K562 (cell line): ENCODE data around the gene HPF1. TPM values are rescaled to one million over a fixed set of nuclear protein-coding genes. Genes with fewer than 3 reads are reported as not detected.

ENCODE experiments used
- ATF1 ChIP-seq, 2 experiments: fragments of 450-650 bp in 1 of 2; IDR thresholded peaks; 2 replicates each; pipeline ENCODE4 v1.6.1; 2016; ENCODE audit warnings: missing compliant biosample characterization in 1 of 2, missing genetic modification characterization in 1 of 2
- CHD1 ChIP-seq: fragments of 200-600 bp; sonication (generic); IDR thresholded peaks from one replicate; pipeline ENCODE4 v1.6.1; 2012; ENCODE audit warnings: mild to moderate bottlenecking, moderate library complexity, low read length, inconsistent platforms
- EP300 ChIP-seq: IDR thresholded peaks from 2 replicates; pipeline ENCODE4 v1.6.1; 2012; ENCODE audit warnings: low read length, improper control_type of control experiment
- MAFF ChIP-seq: IDR thresholded peaks from 2 replicates; pipeline ENCODE4 v1.6.1; 2012; ENCODE audit warnings: low read length, improper control_type of control experiment
- MBD2 ChIP-seq: sonication (generic); IDR thresholded peaks from 2 replicates; pipeline ENCODE4 v1.6.1; 2016; ENCODE audit warnings: low read depth, borderline replicate concordance
- MCM5 ChIP-seq: fragments of 450-650 bp; IDR thresholded peaks from 2 replicates; pipeline ENCODE4 v1.6.1; 2016; ENCODE audit warnings: low read depth
- MYNN ChIP-seq, 2 experiments: sonication (generic); formaldehyde crosslinking in 1 of 2; IDR thresholded peaks; 2 replicates each; pipeline versions ENCODE4 v1.5.0 to v1.6.1; 2016 to 2020; ENCODE audit warnings: antibody characterized with exemption in 1 of 2, missing genetic modification reagents in 1 of 2
- RBM25 ChIP-seq: fragments of 200-400 bp; formaldehyde crosslinking; IDR thresholded peaks from 2 replicates; pipeline ENCODE4 v1.6.1; 2018; ENCODE audit warnings: low read length, low read depth, moderate library complexity; ENCODE audit not compliant: severe bottlenecking
- RHOXF2B ChIP-seq: fragments of 250-450 bp; sonication (Bioruptor Pico); conservative IDR thresholded peaks from 2 replicates; pipeline ENCODE4 v1.5.1; 2021
- SIRT6 ChIP-seq: IDR thresholded peaks from one replicate; pipeline ENCODE4 v1.6.1; 2012; ENCODE audit warnings: low read depth, mild to moderate bottlenecking, control low read depth, inconsistent platforms, low read length, moderate library complexity
- SOX6 ChIP-seq: fragments of 450-650 bp; IDR thresholded peaks from 2 replicates; pipeline ENCODE4 v1.6.1; 2014; ENCODE audit warnings: mild to moderate bottlenecking
- SUPT5H ChIP-seq: fragments of 450-650 bp; IDR thresholded peaks from 2 replicates; pipeline ENCODE4 v1.6.1; 2016
- ZFP36 ChIP-seq: fragments of 150-350 bp; IDR thresholded peaks from 2 replicates; pipeline ENCODE4 v1.6.1; 2018; ENCODE audit warnings: low read length, low read depth; ENCODE audit not compliant: partially characterized antibody
- ZNF77 ChIP-seq: fragments of 250-450 bp; sonication (Bioruptor Pico); IDR thresholded peaks from 2 replicates; pipeline ENCODE4 v1.5.0; 2020
- polyA plus RNA-seq, 8 experiments: library from polyadenylated mRNA; depleted of rRNA in 4 of 8; stranded (reverse) in 5 of 8; unstranded in 3 of 8; fragments of >200 nt; fragmentation: Nextera tagmentation in 2 of 8; fragmentation: Illumina TruSeq in 1 of 8; extraction: Ambion mirVana in 2 of 8; extraction: Trizol in 1 of 8; gene quantifications; 2 replicates each; pipeline versions ENCODE4 v1.2.1 to v1.2.3, GENCODE V29; 2011 to 2014; ENCODE audit warnings: inconsistent platforms in 1 of 8, missing spikeins in 1 of 8
- total RNA-seq, 7 experiments: library from RNA; depleted of rRNA in 6 of 7; stranded (reverse); fragments of >200 nt in 6 of 7; fragmentation: Illumina TruSeq in 2 of 7; extraction: Trizol in 2 of 7; gene quantifications; 2 replicates each; pipeline versions ENCODE4 v1.2.1 to v1.2.3, GENCODE V29; 2011 to 2021; ENCODE audit warnings: low replicate concordance in 1 of 7
- TF ChIP-seq, protein P1 (sequence below): fragments of 150-350 bp; IDR thresholded peaks from 2 replicates; pipeline ENCODE4 v1.6.1; 2014; ENCODE audit warnings: low read depth, mild to moderate bottlenecking, low read length, borderline replicate concordance
- TF ChIP-seq, protein P2 (sequence below): sonication (generic); formaldehyde crosslinking; IDR thresholded peaks from 2 replicates; pipeline ENCODE4 v1.8.0; 2023; ENCODE audit warnings: missing genetic modification reagents, mild to moderate bottlenecking, borderline replicate concordance
- TF ChIP-seq, protein P3 (sequence below): fragments of 250-450 bp; sonication (Bioruptor Pico); IDR thresholded peaks from 2 replicates; pipeline ENCODE4 v1.8.0; 2022; ENCODE audit warnings: inconsistent platforms, mild to moderate bottlenecking, moderate library complexity, borderline replicate concordance
- TF ChIP-seq, protein P4 (sequence below), 2 experiments: fragments of 250-450 bp in 1 of 2; fragments of 450-650 bp in 1 of 2; sonication (Bioruptor Pico) in 1 of 2; IDR thresholded peaks; 2 replicates each; pipeline versions ENCODE4 v1.6.1 to v1.8.0; 2016 to 2021; ENCODE audit warnings: mild to moderate bottlenecking in 2 of 2, moderate library complexity in 2 of 2, missing compliant biosample characterization in 1 of 2, missing genetic modification characterization in 1 of 2

The HPF1 gene
- total and polyA plus RNA-seq, 9 of the 15 experiments (the other 6 are each of a cell fraction or from before 2014, with no cell fraction given): 21.2 to 89.4 (median 35.2) TPM

DNA sequence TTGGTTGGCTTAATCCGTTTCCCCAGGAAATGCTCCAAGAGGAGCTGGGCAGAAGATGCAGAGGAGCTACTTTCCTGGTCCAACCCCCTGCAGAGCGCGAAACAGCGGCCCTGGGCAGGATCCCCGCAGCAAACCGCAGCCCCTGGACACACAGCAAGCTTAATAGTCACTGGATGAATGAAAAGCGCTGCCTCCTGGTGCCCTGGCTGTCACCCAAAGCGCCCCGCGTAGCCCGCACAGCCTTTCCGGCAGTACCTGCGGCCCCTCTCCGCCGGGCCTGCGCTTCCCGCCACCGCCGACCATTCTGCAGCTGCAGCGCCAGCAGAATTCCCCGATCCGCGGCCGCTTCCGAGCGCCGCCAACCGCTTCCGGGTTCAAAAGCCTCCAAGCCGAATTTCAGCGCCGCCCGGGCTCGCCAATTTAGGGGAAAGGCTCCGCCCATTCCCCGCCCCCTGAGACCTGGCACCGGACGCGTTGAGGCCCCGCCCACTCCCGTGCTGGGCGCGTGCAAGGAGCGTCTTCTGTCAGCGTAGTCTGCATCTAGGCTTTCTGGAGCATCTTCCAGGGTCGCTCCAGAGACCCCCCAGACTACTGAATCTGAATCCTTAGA is at the start of gene HPF1 (continued):
- no peak for TF ChIP-seq EP300
- peak; percentile 32 for TF ChIP-seq ZFP36
- no peak for TF ChIP-seq MAFF
- TF ChIP-seq, protein P1, sequence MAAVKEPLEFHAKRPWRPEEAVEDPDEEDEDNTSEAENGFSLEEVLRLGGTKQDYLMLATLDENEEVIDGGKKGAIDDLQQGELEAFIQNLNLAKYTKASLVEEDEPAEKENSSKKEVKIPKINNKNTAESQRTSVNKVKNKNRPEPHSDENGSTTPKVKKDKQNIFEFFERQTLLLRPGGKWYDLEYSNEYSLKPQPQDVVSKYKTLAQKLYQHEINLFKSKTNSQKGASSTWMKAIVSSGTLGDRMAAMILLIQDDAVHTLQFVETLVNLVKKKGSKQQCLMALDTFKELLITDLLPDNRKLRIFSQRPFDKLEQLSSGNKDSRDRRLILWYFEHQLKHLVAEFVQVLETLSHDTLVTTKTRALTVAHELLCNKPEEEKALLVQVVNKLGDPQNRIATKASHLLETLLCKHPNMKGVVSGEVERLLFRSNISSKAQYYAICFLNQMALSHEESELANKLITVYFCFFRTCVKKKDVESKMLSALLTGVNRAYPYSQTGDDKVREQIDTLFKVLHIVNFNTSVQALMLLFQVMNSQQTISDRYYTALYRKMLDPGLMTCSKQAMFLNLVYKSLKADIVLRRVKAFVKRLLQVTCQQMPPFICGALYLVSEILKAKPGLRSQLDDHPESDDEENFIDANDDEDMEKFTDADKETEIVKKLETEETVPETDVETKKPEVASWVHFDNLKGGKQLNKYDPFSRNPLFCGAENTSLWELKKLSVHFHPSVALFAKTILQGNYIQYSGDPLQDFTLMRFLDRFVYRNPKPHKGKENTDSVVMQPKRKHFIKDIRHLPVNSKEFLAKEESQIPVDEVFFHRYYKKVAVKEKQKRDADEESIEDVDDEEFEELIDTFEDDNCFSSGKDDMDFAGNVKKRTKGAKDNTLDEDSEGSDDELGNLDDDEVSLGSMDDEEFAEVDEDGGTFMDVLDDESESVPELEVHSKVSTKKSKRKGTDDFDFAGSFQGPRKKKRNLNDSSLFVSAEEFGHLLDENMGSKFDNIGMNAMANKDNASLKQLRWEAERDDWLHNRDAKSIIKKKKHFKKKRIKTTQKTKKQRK: no peak
- TF ChIP-seq SOX6: peak; percentile 56; the same call in 1 of the 2 replicates
- TF ChIP-seq RBM25: no peak
- no peak for TF ChIP-seq CHD1
- TF ChIP-seq SIRT6: no peak
- no peak for TF ChIP-seq MCM5
- TF ChIP-seq SUPT5H: peak; percentile 72
- TF ChIP-seq RHOXF2B (CRISPR knock-in tag): no peak
- TF ChIP-seq ATF1 (CRISPR knock-in tag; IDR thresholded peaks at IDR 0.05): no peak
- peak; percentile 67 for TF ChIP-seq ATF1 (tag; IDR thresholded peaks at IDR 0.05)
- TF ChIP-seq MBD2: no peak; the same call in 1 of the 2 replicates
- no peak for TF ChIP-seq MYNN (IDR thresholded peaks at IDR 0.05)
- TF ChIP-seq MYNN (CRISPR knock-in tag; IDR thresholded peaks at IDR 0.05): no peak
- no peak for TF ChIP-seq ZNF77
- TF ChIP-seq, protein P2, sequence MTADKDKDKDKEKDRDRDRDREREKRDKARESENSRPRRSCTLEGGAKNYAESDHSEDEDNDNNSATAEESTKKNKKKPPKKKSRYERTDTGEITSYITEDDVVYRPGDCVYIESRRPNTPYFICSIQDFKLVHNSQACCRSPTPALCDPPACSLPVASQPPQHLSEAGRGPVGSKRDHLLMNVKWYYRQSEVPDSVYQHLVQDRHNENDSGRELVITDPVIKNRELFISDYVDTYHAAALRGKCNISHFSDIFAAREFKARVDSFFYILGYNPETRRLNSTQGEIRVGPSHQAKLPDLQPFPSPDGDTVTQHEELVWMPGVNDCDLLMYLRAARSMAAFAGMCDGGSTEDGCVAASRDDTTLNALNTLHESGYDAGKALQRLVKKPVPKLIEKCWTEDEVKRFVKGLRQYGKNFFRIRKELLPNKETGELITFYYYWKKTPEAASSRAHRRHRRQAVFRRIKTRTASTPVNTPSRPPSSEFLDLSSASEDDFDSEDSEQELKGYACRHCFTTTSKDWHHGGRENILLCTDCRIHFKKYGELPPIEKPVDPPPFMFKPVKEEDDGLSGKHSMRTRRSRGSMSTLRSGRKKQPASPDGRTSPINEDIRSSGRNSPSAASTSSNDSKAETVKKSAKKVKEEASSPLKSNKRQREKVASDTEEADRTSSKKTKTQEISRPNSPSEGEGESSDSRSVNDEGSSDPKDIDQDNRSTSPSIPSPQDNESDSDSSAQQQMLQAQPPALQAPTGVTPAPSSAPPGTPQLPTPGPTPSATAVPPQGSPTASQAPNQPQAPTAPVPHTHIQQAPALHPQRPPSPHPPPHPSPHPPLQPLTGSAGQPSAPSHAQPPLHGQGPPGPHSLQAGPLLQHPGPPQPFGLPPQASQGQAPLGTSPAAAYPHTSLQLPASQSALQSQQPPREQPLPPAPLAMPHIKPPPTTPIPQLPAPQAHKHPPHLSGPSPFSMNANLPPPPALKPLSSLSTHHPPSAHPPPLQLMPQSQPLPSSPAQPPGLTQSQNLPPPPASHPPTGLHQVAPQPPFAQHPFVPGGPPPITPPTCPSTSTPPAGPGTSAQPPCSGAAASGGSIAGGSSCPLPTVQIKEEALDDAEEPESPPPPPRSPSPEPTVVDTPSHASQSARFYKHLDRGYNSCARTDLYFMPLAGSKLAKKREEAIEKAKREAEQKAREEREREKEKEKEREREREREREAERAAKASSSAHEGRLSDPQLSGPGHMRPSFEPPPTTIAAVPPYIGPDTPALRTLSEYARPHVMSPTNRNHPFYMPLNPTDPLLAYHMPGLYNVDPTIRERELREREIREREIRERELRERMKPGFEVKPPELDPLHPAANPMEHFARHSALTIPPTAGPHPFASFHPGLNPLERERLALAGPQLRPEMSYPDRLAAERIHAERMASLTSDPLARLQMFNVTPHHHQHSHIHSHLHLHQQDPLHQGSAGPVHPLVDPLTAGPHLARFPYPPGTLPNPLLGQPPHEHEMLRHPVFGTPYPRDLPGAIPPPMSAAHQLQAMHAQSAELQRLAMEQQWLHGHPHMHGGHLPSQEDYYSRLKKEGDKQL (CRISPR knock-in tag): no peak
- TF ChIP-seq, protein P3, sequence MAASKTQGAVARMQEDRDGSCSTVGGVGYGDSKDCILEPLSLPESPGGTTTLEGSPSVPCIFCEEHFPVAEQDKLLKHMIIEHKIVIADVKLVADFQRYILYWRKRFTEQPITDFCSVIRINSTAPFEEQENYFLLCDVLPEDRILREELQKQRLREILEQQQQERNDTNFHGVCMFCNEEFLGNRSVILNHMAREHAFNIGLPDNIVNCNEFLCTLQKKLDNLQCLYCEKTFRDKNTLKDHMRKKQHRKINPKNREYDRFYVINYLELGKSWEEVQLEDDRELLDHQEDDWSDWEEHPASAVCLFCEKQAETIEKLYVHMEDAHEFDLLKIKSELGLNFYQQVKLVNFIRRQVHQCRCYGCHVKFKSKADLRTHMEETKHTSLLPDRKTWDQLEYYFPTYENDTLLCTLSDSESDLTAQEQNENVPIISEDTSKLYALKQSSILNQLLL (CRISPR knock-in tag): no peak
- TF ChIP-seq, protein P4, sequence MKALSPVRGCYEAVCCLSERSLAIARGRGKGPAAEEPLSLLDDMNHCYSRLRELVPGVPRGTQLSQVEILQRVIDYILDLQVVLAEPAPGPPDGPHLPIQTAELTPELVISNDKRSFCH (CRISPR knock-in tag; IDR thresholded peaks at IDR 0.05): no peak
- TF ChIP-seq, protein P4 (tag; IDR thresholded peaks at IDR 0.05): no peak
